GM12891 (cell line): ENCODE measurements around the gene PPM1M.
"Not testable (repeated sequence)": the region's sequence is repeated elsewhere in the genome, so short reads cannot be mapped to it uniquely, and the experiment has no call there.

ENCODE experiments used
- DNase-seq: peaks from one replicate; pipeline ENCODE4 v3.0.0; 2011; ENCODE audit warnings: low spot score; ENCODE audit not compliant: insufficient read length
- FAIRE-seq: peaks from 2 replicates; lab custom pipeline; 2011; peaks lifted over from hg19 to GRCh38; lab: Jason Lieb, UNC
- PAX5 ChIP-seq: IDR thresholded peaks from 2 replicates; pipeline ENCODE4 v1.6.1; 2011; ENCODE audit warnings: low read length, moderate library complexity, mild to moderate bottlenecking; ENCODE audit not compliant: insufficient read depth, severe bottlenecking
- POLR2A ChIP-seq: IDR thresholded peaks from 2 replicates; pipeline ENCODE4 v1.6.1; 2011; ENCODE audit warnings: low read depth, low read length, control low read depth
- POLR2AphosphoS5 ChIP-seq: IDR thresholded peaks from 2 replicates; pipeline ENCODE4 v1.6.1; 2011; ENCODE audit warnings: low read depth, low read length, control low read depth
- POU2F2 ChIP-seq: IDR thresholded peaks from 2 replicates; pipeline ENCODE4 v1.6.1; 2011; ENCODE audit warnings: low read depth, mild to moderate bottlenecking, control low read depth, low read length, moderate library complexity
- SPI1 ChIP-seq: IDR thresholded peaks from 2 replicates; pipeline ENCODE4 v1.6.1; 2011; ENCODE audit warnings: low read depth, low read length, control low read depth
- TAF1 ChIP-seq: IDR thresholded peaks from 2 replicates; pipeline ENCODE4 v1.6.1; 2011; ENCODE audit warnings: low read depth, low read length, control low read depth

Gene PPM1M

GRCh38 chr3:52281981-52282801 lies 36.6 kb downstream of the PPM1M start:
- FAIRE-seq (no peak), DNase-seq (no peak)
- 0 out of 2 replicates have a peak, but pooled peaks have one; percentile 2 for TF ChIP-seq SPI1
- no peak for TF ChIP-seq POLR2A
- no peak for TF ChIP-seq PAX5

GRCh38 chr3:52283306-52283705 lies 37.7 kb downstream of the PPM1M start:
- TF ChIP-seq TAF1: no peak
- no peak for TF ChIP-seq POLR2AphosphoS5
- DNase-seq: no peak
- FAIRE-seq: no peak

GRCh38 chr3:52284051-52284450 lies 38.5 kb downstream of the PPM1M start:
- not testable (repeated sequence) for FAIRE-seq, DNase-seq

- TF ChIP-seq POU2F2 (no peak), POLR2AphosphoS5 (no peak), PAX5 (no peak), TAF1 (no peak), POLR2A (no peak), SPI1 (no peak)
- FAIRE-seq (no peak), DNase-seq (no peak)
Observed at GRCh38 chr3:52286777-52287110, 41.2 kb downstream of the PPM1M start.

GRCh38 chr3:52288674-52289073 lies 43.1 kb downstream of the PPM1M start:
- no peak for TF ChIP-seq POU2F2
- no peak for TF ChIP-seq POLR2AphosphoS5
- no peak for TF ChIP-seq TAF1
- TF ChIP-seq POLR2A: no peak
- no peak for TF ChIP-seq PAX5
- no peak for TF ChIP-seq SPI1
- DNase-seq (no peak), FAIRE-seq (peak; percentile 52)

- no peak for FAIRE-seq
- no peak for DNase-seq
- no peak for TF ChIP-seq TAF1
- TF ChIP-seq PAX5: no peak
- TF ChIP-seq POU2F2: no peak
- no peak for TF ChIP-seq SPI1
- no peak for TF ChIP-seq POLR2AphosphoS5
- no peak for TF ChIP-seq POLR2A
Observed at GRCh38 chr3:52289338-52289746, 43.8 kb downstream of the PPM1M start.

GRCh38 chr3:52289747-52290595 lies 44.4 kb downstream of the PPM1M start:
- DNase-seq: no peak
- no peak for FAIRE-seq
- TF ChIP-seq POLR2A (no peak), POLR2AphosphoS5 (no peak), POU2F2 (no peak), PAX5 (no peak), SPI1 (no peak), TAF1 (no peak)

- DNase-seq: no peak
- no peak for FAIRE-seq
- TF ChIP-seq POLR2AphosphoS5: no peak
- no peak for TF ChIP-seq TAF1
- no peak for TF ChIP-seq SPI1
- no peak for TF ChIP-seq POU2F2
- no peak for TF ChIP-seq POLR2A
- no peak for TF ChIP-seq PAX5
Observed at GRCh38 chr3:52290596-52291507, 45.3 kb downstream of the PPM1M start.

- DNase-seq (peak; percentile 66), FAIRE-seq (peak; percentile 89)
- TF ChIP-seq SPI1: no peak
- no peak for TF ChIP-seq POLR2A
- no peak for TF ChIP-seq PAX5
- TF ChIP-seq POLR2AphosphoS5: no peak
- no peak for TF ChIP-seq POU2F2
- TF ChIP-seq TAF1: no peak
Observed at GRCh38 chr3:52291508-52292181, 46.1 kb downstream of the PPM1M start.
